DOHH2 (cell line): ENCODE measurements around the gene GAK.

Experiments used
- H3F3A ChIP-seq: fragments of 200-600 bp; sonication (generic), shearing (Covaris generic); 2 replicates; pipeline ENCODE4 v1.6.0; 2016; ENCODE audit warnings: antibody characterized with exemption, mild to moderate bottlenecking; ENCODE audit not compliant: control insufficient read depth, insufficient read depth
- H3K27ac ChIP-seq: fragments of 200-600 bp; sonication (generic); 2 replicates; pipeline ENCODE4 v1.5.1; 2014; ENCODE audit warnings: low read depth, mild to moderate bottlenecking, low read length, moderate library complexity
- H3K27me3 ChIP-seq: fragments of 200-600 bp; sonication (generic); 2 replicates; pipeline ENCODE4 v1.6.1; 2014; ENCODE audit warnings: mild to moderate bottlenecking, low read length, mixed read lengths; ENCODE audit not compliant: control insufficient read depth
- H3K36me3 ChIP-seq: fragments of 200-600 bp; sonication (generic); 2 replicates; pipeline ENCODE4 v1.6.1; 2014; ENCODE audit warnings: mild to moderate bottlenecking, low read length, moderate library complexity, mixed read lengths; ENCODE audit not compliant: control insufficient read depth
- H3K4me1 ChIP-seq: fragments of 200-600 bp; sonication (generic); 2 replicates; pipeline ENCODE4 v1.6.1; 2014; ENCODE audit warnings: mild to moderate bottlenecking, low read length, mixed read lengths; ENCODE audit not compliant: control insufficient read depth
- H3K4me2 ChIP-seq: fragments of 200-600 bp; sonication (generic); 2 replicates; pipeline ENCODE4 v1.6.0; 2014; ENCODE audit warnings: mild to moderate bottlenecking, low read length, moderate library complexity
- H3K4me3 ChIP-seq: fragments of 200-600 bp; sonication (generic); 2 replicates; pipeline ENCODE4 v1.5.1; 2014; ENCODE audit warnings: mild to moderate bottlenecking, low read length, mixed read lengths
- H3K79me2 ChIP-seq: fragments of 200-600 bp; sonication (generic); 2 replicates; pipeline ENCODE4 v1.6.1; 2014; ENCODE audit warnings: mild to moderate bottlenecking, low read length, mixed read lengths; ENCODE audit not compliant: control insufficient read depth
- H3K9me2 ChIP-seq: fragments of 200-600 bp; sonication (generic); replicated peaks from 2 replicates; pipeline ENCODE4 v1.6.1; 2014; ENCODE audit warnings: mild to moderate bottlenecking, low read length, mixed read lengths; ENCODE audit not compliant: control insufficient read depth
- H3K9me3 ChIP-seq: fragments of 200-600 bp; sonication (generic); 2 replicates; pipeline ENCODE4 v1.6.1; 2014; ENCODE audit warnings: antibody characterized with exemption, low read length, mixed read lengths; ENCODE audit not compliant: control insufficient read depth, insufficient read depth
- H4K20me1 ChIP-seq: fragments of 200-600 bp; sonication (generic); 2 replicates; pipeline ENCODE4 v1.6.0; 2014; ENCODE audit warnings: low read depth, mild to moderate bottlenecking, antibody characterized with exemption, low read length, moderate library complexity; ENCODE audit not compliant: control insufficient read depth, insufficient read depth
- EZH2phosphoT487 ChIP-seq: fragments of 200-600 bp; sonication (generic); IDR thresholded peaks from 2 replicates; pipeline ENCODE4 v1.6.1; 2017; ENCODE audit warnings: borderline replicate concordance, mild to moderate bottlenecking, antibody characterized with exemption, low read length, moderate library complexity, mixed read lengths
- TF ChIP-seq, protein P1 (sequence below): fragments of 200-600 bp; sonication (generic); IDR thresholded peaks from one replicate; pipeline ENCODE4 v1.5.1; 2014; ENCODE audit warnings: antibody characterized with exemption, mild to moderate bottlenecking, low read depth, low read length; ENCODE audit not compliant: poor library complexity, severe bottlenecking

The GAK gene

DNA sequence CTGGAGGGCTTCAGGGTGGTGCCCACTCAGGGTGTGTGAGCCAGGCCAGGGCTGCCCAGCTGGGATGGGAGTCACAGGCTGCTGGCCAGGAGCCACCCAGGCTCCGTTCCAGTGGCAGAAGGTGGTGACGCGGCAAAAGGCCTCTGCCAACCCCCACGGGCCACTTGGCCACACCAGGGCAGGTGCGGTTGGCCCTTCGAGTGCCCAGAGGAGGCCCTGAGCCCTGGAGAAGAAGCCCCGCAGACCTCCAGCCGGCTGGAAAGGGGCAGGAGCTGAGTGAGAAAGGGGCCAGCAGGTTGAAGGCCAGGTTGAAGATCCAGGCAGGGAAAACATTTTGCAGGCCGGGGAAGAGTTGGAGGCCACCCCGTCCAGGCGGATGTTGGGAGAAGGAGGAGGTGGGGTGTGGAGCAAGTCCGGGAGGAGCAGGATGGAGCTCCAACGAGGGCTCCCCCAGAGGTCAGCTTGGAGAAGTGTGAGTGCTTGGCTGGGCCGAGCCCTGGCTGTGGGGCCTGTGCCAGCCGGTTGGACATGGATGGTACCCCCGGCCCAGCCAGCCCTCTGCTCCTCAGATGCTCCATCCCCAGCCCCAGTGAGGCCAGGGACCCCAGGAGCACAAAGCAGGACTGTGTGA, 103.4 kb downstream of the GAK start:
- H3F3A ChIP-seq: no peaks in the 10 kb centered on the region
- no peak overlapping the region for H3K4me3 ChIP-seq
- H3K27me3 ChIP-seq: peaks cover 9% of the 10 kb centered on the region
- H3K9me2 ChIP-seq: no peaks in the 10 kb centered on the region
- H3K79me2 ChIP-seq: no peaks in the 10 kb centered on the region
- peaks cover 8% of the 10 kb centered on the region for H3K9me3 ChIP-seq
- peaks cover 12% of the 10 kb centered on the region for H3K4me1 ChIP-seq
- no peaks in the 10 kb centered on the region for H3K36me3 ChIP-seq
- TF ChIP-seq EZH2phosphoT487: no peak
- TF ChIP-seq, protein P1, sequence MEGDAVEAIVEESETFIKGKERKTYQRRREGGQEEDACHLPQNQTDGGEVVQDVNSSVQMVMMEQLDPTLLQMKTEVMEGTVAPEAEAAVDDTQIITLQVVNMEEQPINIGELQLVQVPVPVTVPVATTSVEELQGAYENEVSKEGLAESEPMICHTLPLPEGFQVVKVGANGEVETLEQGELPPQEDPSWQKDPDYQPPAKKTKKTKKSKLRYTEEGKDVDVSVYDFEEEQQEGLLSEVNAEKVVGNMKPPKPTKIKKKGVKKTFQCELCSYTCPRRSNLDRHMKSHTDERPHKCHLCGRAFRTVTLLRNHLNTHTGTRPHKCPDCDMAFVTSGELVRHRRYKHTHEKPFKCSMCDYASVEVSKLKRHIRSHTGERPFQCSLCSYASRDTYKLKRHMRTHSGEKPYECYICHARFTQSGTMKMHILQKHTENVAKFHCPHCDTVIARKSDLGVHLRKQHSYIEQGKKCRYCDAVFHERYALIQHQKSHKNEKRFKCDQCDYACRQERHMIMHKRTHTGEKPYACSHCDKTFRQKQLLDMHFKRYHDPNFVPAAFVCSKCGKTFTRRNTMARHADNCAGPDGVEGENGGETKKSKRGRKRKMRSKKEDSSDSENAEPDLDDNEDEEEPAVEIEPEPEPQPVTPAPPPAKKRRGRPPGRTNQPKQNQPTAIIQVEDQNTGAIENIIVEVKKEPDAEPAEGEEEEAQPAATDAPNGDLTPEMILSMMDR: no peak
- H3K4me2 ChIP-seq: no peak overlapping the region
- H3K27ac ChIP-seq: no peak overlapping the region
- H4K20me1 ChIP-seq: no peaks in the 10 kb centered on the region

DNA sequence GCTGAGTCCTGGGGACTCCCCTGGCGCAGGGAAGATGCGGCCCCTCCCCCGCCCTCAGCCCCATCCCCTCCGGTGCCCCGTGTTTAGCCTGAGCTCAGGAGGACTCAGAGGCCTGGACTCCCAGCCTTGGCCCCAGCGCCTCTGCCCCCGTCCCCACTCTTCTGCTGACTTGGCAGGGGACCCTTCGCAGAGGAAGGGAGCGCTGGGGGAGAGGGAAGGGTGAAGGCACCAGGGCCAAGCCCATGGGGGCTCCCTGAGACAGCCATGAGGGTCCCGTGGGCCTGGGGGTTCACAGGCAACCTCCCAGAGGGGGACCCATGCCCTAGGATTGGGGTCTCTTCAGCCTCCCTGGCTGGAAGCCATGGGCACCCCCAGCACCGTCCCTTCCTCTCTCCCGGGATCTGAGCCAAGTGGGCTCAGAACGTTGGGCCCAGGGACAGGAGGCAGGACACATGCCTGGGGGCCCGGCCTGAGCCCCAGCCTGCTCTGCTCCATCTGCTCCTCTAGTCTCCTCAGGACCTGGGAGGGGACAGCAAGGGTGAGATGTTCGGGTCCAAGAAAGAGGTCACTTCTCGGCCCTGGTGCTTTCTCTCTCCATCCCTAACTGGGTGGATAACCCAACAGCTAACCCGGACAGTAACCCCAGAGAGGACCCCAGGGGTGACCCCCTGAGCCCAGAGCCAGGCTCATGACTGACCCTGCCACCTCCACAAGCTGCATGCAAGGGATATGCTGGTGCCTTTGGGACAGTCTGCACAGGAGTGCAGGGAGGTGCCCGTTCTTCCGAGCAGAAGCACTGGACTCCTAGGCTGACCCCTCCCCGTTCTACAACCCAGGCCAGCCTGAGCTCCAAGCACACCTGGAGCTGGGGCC, 104.7 kb downstream of the GAK start:
- Histone ChIP-seq H3K9me2 (no peaks in the 10 kb centered on the region), H3K4me1 (no peaks in the 10 kb centered on the region), H3K4me2 (no peak overlapping the region), H3K27ac (no peak overlapping the region), H3K36me3 (no peaks in the 10 kb centered on the region), H3K4me3 (no peak overlapping the region), H3K9me3 (peaks cover 8% of the 10 kb centered on the region), H3F3A (no peaks in the 10 kb centered on the region), H3K79me2 (no peaks in the 10 kb centered on the region), H4K20me1 (no peaks in the 10 kb centered on the region), H3K27me3 (peaks cover 9% of the 10 kb centered on the region)
- TF ChIP-seq, protein P1: no peak
- no peak for TF ChIP-seq EZH2phosphoT487

DNA sequence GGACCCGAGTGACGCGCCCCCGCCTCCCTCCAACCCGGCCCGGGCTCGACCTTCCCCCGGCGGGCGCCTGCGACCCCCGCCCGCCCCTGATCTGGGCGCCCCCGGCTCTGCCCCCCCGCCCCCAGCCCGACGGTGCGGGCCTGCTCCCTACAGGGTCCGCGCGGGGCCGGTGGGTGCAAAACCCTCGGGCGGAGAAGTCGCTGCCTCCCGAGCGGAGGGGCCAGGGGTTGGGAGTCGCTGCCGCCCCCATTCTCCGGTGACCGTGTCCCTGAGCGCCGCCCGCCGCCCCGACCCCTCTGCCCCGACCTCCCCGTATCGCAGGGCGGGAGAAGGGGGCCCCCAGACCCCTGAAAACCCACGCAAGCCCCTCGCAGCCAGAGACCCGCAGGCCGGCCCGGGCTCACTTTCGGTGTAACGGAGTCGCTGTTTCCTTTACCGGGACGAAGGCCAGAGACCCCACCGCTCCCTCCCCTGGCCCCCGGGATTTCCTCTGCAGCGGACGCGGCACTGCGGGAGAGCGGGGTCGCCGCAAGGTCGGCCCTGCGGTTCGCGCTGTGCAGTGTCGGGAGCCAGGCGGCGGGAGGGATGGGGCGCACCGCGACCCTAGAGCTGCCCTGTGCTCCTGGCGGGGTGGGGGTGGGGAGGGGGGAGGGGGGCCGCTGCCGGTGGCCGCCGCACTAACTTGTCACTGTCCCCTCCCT, 105.5 kb downstream of the GAK start:
- TF ChIP-seq EZH2phosphoT487: no peak
- TF ChIP-seq, protein P1: no peak
- Histone ChIP-seq H3K36me3 (no peaks in the 10 kb centered on the region), H4K20me1 (no peaks in the 10 kb centered on the region), H3K79me2 (no peaks in the 10 kb centered on the region), H3K9me3 (peaks cover 6% of the 10 kb centered on the region), H3K4me2 (no peak overlapping the region), H3F3A (no peaks in the 10 kb centered on the region), H3K27ac (no peak overlapping the region), H3K9me2 (no peaks in the 10 kb centered on the region), H3K4me3 (no peak overlapping the region), H3K27me3 (peaks cover 9% of the 10 kb centered on the region), H3K4me1 (no peaks in the 10 kb centered on the region)
